22Rv1 (cell line): Measurements from ENCODE around the gene SERF2.

Experiments used
- ZFX ChIP-seq: fragments of 450-650 bp; IDR thresholded peaks from 2 replicates; pipeline ENCODE4 v1.6.1; 2017; ENCODE audit warnings: antibody characterized with exemption, borderline replicate concordance
- TF ChIP-seq, protein P1 (sequence below): fragments of 450-650 bp; IDR thresholded peaks from 2 replicates; pipeline ENCODE4 v1.5.1; 2017; ENCODE audit warnings: mild to moderate bottlenecking

DNA sequence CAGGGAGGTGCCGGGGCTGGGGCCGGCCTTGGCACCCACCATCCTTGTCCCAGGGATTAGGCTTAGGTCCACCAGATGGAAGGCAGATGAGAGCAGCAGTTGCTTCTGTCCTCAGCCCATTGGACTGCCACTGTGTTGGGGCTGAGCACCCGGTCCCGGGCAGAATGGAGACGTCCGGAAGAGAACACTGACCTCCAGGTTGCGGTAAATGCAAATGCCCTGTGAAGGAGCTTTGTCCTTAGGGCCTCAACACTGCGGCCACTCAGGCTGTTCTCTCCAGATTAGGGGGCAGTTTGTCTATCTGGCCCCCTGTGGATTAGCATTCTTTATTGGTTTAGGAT lies 7.8 kb downstream of the SERF2 start, which contains the start of gene SERINC4:
- TF ChIP-seq, protein P1, sequence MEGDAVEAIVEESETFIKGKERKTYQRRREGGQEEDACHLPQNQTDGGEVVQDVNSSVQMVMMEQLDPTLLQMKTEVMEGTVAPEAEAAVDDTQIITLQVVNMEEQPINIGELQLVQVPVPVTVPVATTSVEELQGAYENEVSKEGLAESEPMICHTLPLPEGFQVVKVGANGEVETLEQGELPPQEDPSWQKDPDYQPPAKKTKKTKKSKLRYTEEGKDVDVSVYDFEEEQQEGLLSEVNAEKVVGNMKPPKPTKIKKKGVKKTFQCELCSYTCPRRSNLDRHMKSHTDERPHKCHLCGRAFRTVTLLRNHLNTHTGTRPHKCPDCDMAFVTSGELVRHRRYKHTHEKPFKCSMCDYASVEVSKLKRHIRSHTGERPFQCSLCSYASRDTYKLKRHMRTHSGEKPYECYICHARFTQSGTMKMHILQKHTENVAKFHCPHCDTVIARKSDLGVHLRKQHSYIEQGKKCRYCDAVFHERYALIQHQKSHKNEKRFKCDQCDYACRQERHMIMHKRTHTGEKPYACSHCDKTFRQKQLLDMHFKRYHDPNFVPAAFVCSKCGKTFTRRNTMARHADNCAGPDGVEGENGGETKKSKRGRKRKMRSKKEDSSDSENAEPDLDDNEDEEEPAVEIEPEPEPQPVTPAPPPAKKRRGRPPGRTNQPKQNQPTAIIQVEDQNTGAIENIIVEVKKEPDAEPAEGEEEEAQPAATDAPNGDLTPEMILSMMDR: no peak
- no peak for TF ChIP-seq ZFX
